Measurements from ENCODE around the gene HSD17B11. TPM values are rescaled to one million over a fixed set of nuclear protein-coding genes. Genes with fewer than 3 reads are reported as not detected.
"Not testable (repeated sequence)": the region's sequence is repeated elsewhere in the genome, so short reads cannot be mapped to it uniquely, and the experiment has no call there.

The HSD17B11 gene
- total and polyA plus RNA-seq, 2 experiments from 2014 or later, result 76.0 to 171 TPM

GRCh38 chr4:87422104-87423052 is 31.4 kb upstream of the HSD17B11 start, which contains the start of gene NUDT9:
Gene NUDT9 (plus strand): TSS chr4:87422573. CDS start chr4:87422906, 333 bp downstream.
- peak within 1 kb of the TSS; percentile 73 for H2AFZ ChIP-seq
- peaks cover 4% of the 10 kb centered on the region for H4K20me1 ChIP-seq (ENCODE audit: insufficient read depth, poor library complexity, severe bottlenecking)
- H3K27ac ChIP-seq, result peak within 1 kb of the TSS; percentile 95
- H3K9me2 ChIP-seq (replicated peaks; ENCODE audit: insufficient read depth), result no peaks in the 10 kb centered on the region
- H3K4me2 ChIP-seq, result peak within 1 kb of the TSS; percentile 88
- WGBS (ENCODE audit: low lambda C conversion rate, missing lambda C conversion rate), result 8% methylated on average over 58 of the region's 58 CpGs
- peaks cover 54% of the 10 kb centered on the region for H3K79me2 ChIP-seq
- peaks cover 27% of the 10 kb centered on the region for H3K4me1 ChIP-seq (ENCODE audit: insufficient read depth)
- no peaks in the 10 kb centered on the region for H3K36me3 ChIP-seq (replicated peaks; ENCODE audit: insufficient read depth, low read depth)
- peak within 1 kb of the TSS; percentile 78 for H3K4me3 ChIP-seq
- TF ChIP-seq, protein P1, sequence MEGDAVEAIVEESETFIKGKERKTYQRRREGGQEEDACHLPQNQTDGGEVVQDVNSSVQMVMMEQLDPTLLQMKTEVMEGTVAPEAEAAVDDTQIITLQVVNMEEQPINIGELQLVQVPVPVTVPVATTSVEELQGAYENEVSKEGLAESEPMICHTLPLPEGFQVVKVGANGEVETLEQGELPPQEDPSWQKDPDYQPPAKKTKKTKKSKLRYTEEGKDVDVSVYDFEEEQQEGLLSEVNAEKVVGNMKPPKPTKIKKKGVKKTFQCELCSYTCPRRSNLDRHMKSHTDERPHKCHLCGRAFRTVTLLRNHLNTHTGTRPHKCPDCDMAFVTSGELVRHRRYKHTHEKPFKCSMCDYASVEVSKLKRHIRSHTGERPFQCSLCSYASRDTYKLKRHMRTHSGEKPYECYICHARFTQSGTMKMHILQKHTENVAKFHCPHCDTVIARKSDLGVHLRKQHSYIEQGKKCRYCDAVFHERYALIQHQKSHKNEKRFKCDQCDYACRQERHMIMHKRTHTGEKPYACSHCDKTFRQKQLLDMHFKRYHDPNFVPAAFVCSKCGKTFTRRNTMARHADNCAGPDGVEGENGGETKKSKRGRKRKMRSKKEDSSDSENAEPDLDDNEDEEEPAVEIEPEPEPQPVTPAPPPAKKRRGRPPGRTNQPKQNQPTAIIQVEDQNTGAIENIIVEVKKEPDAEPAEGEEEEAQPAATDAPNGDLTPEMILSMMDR (IDR thresholded peaks at IDR 0.05; ENCODE audit: poor library complexity), result no peak
- TF ChIP-seq EZH2 (IDR thresholded peaks at IDR 0.05; ENCODE audit: borderline replicate concordance) (no peak), EZH2phosphoT487 (IDR thresholded peaks at IDR 0.05; ENCODE audit: low read depth, severe bottlenecking, unreplicated experiment) (no peak)
- no peaks in the 10 kb centered on the region for H3K27me3 ChIP-seq
- no peaks in the 10 kb centered on the region for H3K9me3 ChIP-seq (ENCODE audit: low read depth)
- DNase-seq (ENCODE audit: low spot score), result peak; percentile 96

- Histone ChIP-seq H3K36me3 (replicated peaks; ENCODE audit: insufficient read depth, low read depth) (no peaks in the 10 kb centered on the region), H3K27ac (peak overlapping the region; percentile 58), H3K9me3 (ENCODE audit: low read depth) (no peaks in the 10 kb centered on the region), H4K20me1 (ENCODE audit: insufficient read depth, poor library complexity, severe bottlenecking) (no peaks in the 10 kb centered on the region), H2AFZ (no peak overlapping the region), H3K9me2 (replicated peaks; ENCODE audit: insufficient read depth) (no peaks in the 10 kb centered on the region), H3K4me2 (peak overlapping the region; percentile 53), H3K4me1 (ENCODE audit: insufficient read depth) (peaks cover 27% of the 10 kb centered on the region), H3K27me3 (no peaks in the 10 kb centered on the region), H3K4me3 (no peak overlapping the region), H3K79me2 (peaks cover 34% of the 10 kb centered on the region)
- DNase-seq (ENCODE audit: low spot score), result no peak
- 48% methylated on average over 4 of the region's 4 CpGs for WGBS (ENCODE audit: low lambda C conversion rate, missing lambda C conversion rate)
- TF ChIP-seq EZH2phosphoT487 (IDR thresholded peaks at IDR 0.05; ENCODE audit: low read depth, severe bottlenecking, unreplicated experiment) (no peak), EZH2 (IDR thresholded peaks at IDR 0.05; ENCODE audit: borderline replicate concordance) (no peak)
- TF ChIP-seq, protein P1 (IDR thresholded peaks at IDR 0.05; ENCODE audit: poor library complexity), result no peak
These were observed 29.4 kb upstream of the HSD17B11 start for GRCh38 chr4:87420276-87420830.

GRCh38 chr4:87419578-87420249 is 28.7 kb upstream of the HSD17B11 start:
- no peak overlapping the region for H3K4me3 ChIP-seq
- H3K9me2 ChIP-seq (replicated peaks; ENCODE audit: insufficient read depth), result no peaks in the 10 kb centered on the region
- 35% methylated on average over 5 of the region's 5 CpGs for whole genome bisulfite sequencing (ENCODE audit: low lambda C conversion rate, missing lambda C conversion rate)
- H3K36me3 ChIP-seq (replicated peaks; ENCODE audit: insufficient read depth, low read depth), result no peaks in the 10 kb centered on the region
- no peak overlapping the region for H2AFZ ChIP-seq
- H3K79me2 ChIP-seq, result peaks cover 27% of the 10 kb centered on the region
- peaks cover 24% of the 10 kb centered on the region for H3K4me1 ChIP-seq (ENCODE audit: insufficient read depth)
- H3K4me2 ChIP-seq, result peak overlapping the region; percentile 53
- TF ChIP-seq EZH2phosphoT487 (IDR thresholded peaks at IDR 0.05; ENCODE audit: low read depth, severe bottlenecking, unreplicated experiment) (no peak), EZH2 (IDR thresholded peaks at IDR 0.05; ENCODE audit: borderline replicate concordance) (no peak)
- TF ChIP-seq, protein P1 (IDR thresholded peaks at IDR 0.05; ENCODE audit: poor library complexity), result no peak
- peak; percentile 51 for DNase-seq (ENCODE audit: low spot score)
- no peaks in the 10 kb centered on the region for H4K20me1 ChIP-seq (ENCODE audit: insufficient read depth, poor library complexity, severe bottlenecking)
- no peaks in the 10 kb centered on the region for H3K27me3 ChIP-seq
- H3K9me3 ChIP-seq (ENCODE audit: low read depth), result no peaks in the 10 kb centered on the region
- peak overlapping the region; percentile 58 for H3K27ac ChIP-seq

DNA sequence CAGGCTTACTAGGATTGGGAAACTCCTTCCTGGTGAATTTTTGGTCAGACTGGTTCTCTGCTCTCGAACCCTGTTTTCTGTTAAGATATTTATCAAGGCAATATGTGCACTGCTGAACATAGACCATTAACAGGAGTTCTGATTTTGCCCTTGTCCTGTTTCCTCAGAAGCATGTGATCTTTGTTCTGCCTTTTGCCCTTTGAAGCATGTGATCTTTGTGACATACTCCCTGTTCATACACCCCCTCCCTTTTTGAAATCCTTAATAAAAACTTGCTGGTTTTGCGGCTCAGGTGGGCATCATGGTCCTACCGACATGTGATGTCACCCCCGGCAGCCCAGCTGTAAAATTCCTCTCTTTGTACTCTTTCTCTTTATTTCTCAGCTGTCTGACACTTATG is 27.4 kb upstream of the HSD17B11 start:
- not testable (repeated sequence) for H4K20me1 ChIP-seq (ENCODE audit: insufficient read depth, poor library complexity, severe bottlenecking); DNase-seq (ENCODE audit: low spot score); H3K4me2 ChIP-seq; H2AFZ ChIP-seq; H3K4me3 ChIP-seq; H3K9me3 ChIP-seq (ENCODE audit: low read depth); H3K36me3 ChIP-seq (replicated peaks; ENCODE audit: insufficient read depth, low read depth); H3K27me3 ChIP-seq; H3K9me2 ChIP-seq (replicated peaks; ENCODE audit: insufficient read depth)
- Histone ChIP-seq H3K27ac (peak overlapping the region; percentile 25), H3K79me2 (peaks cover 14% of the 10 kb centered on the region), H3K4me1 (ENCODE audit: insufficient read depth) (peaks cover 18% of the 10 kb centered on the region)
- 93% methylated on average over 4 of the region's 4 CpGs for WGBS (ENCODE audit: low lambda C conversion rate, missing lambda C conversion rate)

All from hepatocyte (in vitro differentiated cells).